Measurements from ENCODE around the gene AGK.

The AGK gene

DNA sequence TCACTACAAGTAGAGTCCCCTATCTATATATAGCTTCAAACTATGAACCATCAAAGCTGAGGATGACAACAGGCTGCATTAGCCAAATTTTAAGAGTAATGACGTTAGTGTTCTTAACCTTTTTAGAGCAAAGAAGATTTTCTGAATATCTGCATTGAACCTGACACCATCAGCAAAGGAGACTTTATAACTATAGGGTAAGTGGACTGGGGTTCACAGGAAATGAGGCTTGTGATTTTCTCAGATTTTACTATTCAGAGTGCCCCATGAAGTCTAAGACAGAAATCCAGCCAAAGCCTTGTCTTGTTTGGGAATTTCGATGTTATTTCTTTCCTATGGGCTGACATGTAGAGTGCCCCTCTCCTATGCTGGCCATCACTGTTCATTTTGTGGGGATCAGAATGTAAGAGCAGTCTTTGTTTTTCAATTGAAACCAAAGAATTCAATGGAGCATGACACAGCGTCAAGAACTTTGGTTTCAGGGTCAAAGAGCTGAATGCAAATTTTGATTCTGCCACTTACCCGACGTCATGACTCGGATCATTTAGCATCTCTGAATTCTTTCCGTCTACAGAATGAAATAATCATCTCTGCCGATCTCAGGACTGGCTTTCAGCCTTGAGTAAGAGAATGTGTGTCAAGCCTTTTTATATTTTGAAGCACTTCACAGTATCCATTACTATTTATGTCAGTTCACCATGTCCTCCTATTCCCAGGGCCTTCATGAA is 98.1 kb downstream of the AGK start:
- no peak for DNase-seq

GRCh38 chr7:141649865-141650634 is 98.8 kb downstream of the AGK start:
- DNase-seq: peak; percentile 80

GRCh38 chr7:141651417-141651816 is 100.2 kb downstream of the AGK start:
- DNase-seq: no peak

GRCh38 chr7:141652691-141653090 is 101.5 kb downstream of the AGK start:
- no peak for DNase-seq

GRCh38 chr7:141654551-141654950 is 103.3 kb downstream of the AGK start:
- DNase-seq: peak; percentile 86

- DNase-seq: no peak
These were observed 108.3 kb downstream of the AGK start for GRCh38 chr7:141659501-141659900.

DNA sequence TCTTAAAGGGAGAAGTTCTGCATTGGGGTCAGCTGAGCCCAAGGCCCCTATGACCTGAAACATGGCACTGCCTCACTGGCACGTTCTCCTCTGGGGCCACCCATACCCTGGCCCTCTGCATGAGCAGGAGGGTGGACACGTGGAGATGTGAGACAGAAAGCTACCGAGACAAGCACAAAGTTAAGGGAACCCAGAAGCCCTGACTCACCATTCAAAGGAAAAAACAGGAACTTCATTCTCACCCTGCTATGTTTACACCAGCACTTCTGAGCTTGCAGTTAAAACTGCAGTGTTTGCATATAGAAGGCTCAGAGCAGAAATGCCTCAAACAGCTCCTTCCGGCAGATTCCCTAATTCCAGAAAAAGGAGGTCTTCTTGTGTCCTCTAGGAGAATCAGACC is 109.0 kb downstream of the AGK start:
- no peak for DNase-seq

DNA sequence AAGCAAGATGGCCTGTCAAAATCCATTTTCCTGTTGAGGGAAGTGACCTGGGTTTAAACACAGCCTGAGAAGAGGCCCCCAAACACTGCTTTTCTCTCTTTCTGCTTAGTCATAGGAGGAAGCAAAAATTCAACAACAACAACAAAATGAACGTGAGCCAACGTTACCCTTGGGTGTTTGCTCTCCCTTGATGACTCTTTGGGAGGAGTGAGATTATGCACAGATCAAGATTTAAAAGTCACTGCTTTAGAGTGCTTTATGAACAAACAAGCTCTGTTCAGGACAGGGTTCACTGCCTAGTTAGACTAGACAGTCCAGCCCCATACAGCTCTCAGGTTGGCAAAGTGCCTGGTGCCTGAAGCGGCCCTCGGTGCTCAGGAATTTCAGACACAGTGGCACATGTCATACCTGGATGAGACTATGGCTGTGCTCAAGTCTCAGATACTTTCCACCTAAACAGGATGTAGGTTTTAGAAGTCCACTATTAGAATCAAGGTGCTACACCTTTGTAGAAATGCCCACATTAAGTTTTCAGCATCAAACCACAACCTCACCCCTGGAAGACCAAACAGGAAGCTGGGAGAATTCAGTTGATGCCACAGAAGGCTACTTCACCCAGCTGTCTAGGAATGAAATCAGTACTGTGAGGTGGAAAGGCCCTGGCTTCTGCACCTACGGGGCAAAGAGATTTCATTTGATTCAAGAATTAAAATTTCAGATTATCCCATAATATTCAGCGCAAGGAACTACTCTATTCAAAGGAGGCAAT is 112.1 kb downstream of the AGK start:
- DNase-seq: no peak

DNA sequence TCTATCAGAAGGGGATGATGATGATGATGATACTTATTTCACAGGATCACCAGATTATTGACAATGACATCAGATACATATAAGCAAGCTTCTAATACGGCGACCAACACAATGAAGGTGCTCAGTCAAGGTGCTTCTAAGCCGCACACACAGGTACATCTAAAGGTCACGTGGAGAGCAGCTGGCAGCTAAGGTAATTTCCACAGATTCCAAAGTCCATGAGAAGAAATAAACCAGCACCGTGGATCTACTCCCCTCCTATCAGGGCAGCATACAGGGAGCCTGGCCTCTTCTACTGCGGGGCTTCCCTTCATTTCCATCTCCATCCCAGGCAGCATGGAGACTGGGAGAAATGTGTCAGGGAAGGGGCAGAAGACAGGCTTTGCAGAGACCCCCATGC is 113.2 kb downstream of the AGK start:
- DNase-seq: no peak

DNA sequence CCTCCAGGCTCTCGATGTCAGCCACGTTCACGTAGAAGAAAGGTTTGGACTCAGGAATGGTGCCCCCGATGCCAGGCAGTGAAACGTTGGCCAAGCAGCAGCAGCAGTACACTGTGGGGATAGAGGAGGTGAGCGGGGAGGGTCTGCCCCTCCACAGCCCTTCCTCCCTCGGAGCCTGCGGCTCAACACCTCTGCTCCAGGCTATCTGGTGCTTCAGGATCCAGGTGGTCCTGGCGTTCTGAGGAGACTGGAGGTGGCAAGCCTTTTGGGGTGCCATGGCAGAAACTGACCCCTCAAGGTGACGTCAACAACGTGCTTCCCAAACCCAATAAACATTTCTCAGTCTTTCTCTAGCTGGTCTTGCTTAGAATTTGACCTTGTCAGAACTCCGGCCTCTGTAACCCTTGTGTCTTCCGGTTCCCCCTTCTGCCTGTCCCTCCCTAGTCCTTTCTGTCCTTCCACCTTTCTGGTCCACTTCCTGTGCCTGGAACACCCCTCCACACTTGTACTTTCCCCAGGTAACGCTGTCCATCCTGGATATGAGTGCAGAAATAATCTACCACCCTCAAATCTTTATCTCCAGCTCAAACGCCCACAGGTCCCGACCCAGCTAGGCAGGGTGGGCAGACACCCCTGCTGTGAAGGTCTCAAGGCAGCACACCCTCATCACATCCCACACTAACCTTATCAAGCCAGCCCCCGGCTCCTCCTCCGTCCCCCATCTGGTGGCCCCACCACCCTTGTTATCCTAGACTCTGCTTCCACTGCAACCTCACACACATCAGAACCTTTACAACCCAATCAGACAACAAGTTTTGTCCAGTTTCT is 114.2 kb downstream of the AGK start:
- DNase-seq: no peak

GRCh38 chr7:141666071-141666470 is 114.9 kb downstream of the AGK start:
- DNase-seq: no peak

GRCh38 chr7:141668853-141669252 is 117.6 kb downstream of the AGK start:
- no peak for DNase-seq

GRCh38 chr7:141671705-141672496 is 120.7 kb downstream of the AGK start:
- DNase-seq: no peak

- no peak for DNase-seq
These were observed 122.1 kb downstream of the AGK start for GRCh38 chr7:141673346-141673745.

GRCh38 chr7:141674171-141674671 is 123.0 kb downstream of the AGK start:
- no peak for DNase-seq

- DNase-seq: no peak
These were observed 123.5 kb downstream of the AGK start for GRCh38 chr7:141674702-141675101.

DNA sequence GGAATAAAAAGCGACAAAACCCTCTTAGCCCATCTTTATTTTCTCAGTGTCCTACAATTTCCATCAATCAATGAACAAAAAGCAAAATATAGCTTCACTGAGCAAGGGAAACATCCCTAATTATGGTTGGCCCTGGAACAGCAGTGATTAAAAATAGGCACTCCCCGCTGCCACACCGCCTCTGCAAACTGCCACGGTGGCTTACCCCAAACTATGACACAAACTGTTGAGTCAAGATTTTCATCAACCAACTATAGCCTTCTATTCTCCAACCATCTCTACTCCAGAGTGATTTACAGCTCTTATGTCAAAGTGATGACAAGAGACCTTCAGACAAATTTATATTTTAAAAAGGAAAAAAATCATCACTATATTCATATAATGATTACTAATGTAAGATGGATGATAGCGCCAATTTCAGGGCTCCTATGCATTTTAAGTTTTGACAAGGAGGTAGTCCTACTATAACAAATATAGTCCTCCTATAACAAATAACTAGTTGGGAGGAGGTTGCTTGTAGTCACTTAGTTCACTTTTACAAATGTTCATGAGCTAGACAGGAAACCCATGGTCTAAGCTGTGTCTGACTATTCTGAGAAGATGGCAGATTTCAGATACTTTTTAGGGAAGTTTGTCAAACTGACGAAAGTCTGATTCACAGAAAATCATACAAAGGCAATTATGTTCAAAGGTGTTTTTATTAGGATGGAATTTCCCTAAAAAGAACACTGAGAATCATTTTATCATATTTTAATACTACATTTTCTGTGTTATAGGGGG is 124.4 kb downstream of the AGK start:
- DNase-seq: no peak

GRCh38 chr7:141676618-141677017 is 125.4 kb downstream of the AGK start:
- no peak for DNase-seq

DNA sequence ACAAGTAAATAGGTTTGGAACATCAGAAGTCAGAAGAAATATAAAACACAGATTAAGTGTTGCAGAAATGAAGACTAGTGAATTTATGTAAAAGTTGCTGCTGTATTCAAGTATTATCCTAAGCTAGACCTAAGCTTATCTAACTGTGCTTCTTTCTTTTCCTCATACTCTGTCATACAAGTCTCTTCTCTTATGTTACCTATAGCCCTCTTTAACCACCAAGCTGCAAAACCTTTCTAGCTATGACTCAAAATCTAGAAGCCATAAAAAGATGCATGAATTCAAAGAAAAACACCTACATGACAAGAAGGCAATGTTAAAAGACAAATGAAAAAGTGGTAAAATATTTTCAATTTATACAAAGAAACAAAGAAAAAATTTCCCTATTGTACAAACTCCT is 127.8 kb downstream of the AGK start:
- no peak for DNase-seq

- DNase-seq: peak; percentile 89
These were observed 134.2 kb downstream of the AGK start for GRCh38 chr7:141685285-141686023.

Measured in NCI-H1694 (cell line).